ENCODE data around the gene CCDC60. TPM values are rescaled to one million over a fixed set of nuclear protein-coding genes. Genes with fewer than 3 reads are reported as not detected.

Gene CCDC60
- total RNA-seq, 4 donors from 2014 or later: 1.6 TPM; not detected in 3

- TF ChIP-seq CTCF (IDR thresholded peaks at IDR 0.05): no peak
- no peak for TF ChIP-seq POLR2A (IDR thresholded peaks at IDR 0.05)
- Histone ChIP-seq H3K36me3 (no peaks in the 10 kb centered on the region), H3K4me3 (no peak overlapping the region), H3K27ac (no peak overlapping the region), H3K4me1 (no peaks in the 10 kb centered on the region), H3K27me3 (no peaks in the 10 kb centered on the region), H3K9me3 (no peaks in the 10 kb centered on the region)
- no peak for DNase-seq
Measured at GRCh38 chr12:119547001-119547400, 212.5 kb downstream of the CCDC60 start.

GRCh38 chr12:119556854-119557253 is 222.3 kb downstream of the CCDC60 start:
- no peak for DNase-seq
- no peak for TF ChIP-seq CTCF (IDR thresholded peaks at IDR 0.05)
- no peak for TF ChIP-seq POLR2A (IDR thresholded peaks at IDR 0.05)

GRCh38 chr12:119565404-119565803 is 230.9 kb downstream of the CCDC60 start:
- Histone ChIP-seq H3K9me3 (no peaks in the 10 kb centered on the region), H3K4me1 (no peaks in the 10 kb centered on the region), H3K27ac (no peak overlapping the region), H3K4me3 (no peak overlapping the region), H3K36me3 (no peaks in the 10 kb centered on the region), H3K27me3 (no peaks in the 10 kb centered on the region)
- no peak for DNase-seq
- TF ChIP-seq POLR2A (IDR thresholded peaks at IDR 0.05): no peak
- no peak for TF ChIP-seq CTCF (IDR thresholded peaks at IDR 0.05)

More at GRCh38 chr12:119556854-119557253, 222.3 kb downstream of the CCDC60 start:
- Histone ChIP-seq H3K4me1 (no peaks in the 10 kb centered on the region), H3K36me3 (no peaks in the 10 kb centered on the region), H3K27ac (no peak overlapping the region), H3K9me3 (no peaks in the 10 kb centered on the region), H3K27me3 (no peaks in the 10 kb centered on the region), H3K4me3 (no peak overlapping the region)

- no peak for TF ChIP-seq POLR2A (IDR thresholded peaks at IDR 0.05)
- TF ChIP-seq CTCF (IDR thresholded peaks at IDR 0.05): no peak
- H3K36me3 ChIP-seq: no peaks in the 10 kb centered on the region
- DNase-seq: no peak
- H3K4me1 ChIP-seq: no peaks in the 10 kb centered on the region
- no peak overlapping the region for H3K4me3 ChIP-seq
- H3K27ac ChIP-seq: no peak overlapping the region
- no peaks in the 10 kb centered on the region for H3K9me3 ChIP-seq
- no peaks in the 10 kb centered on the region for H3K27me3 ChIP-seq
Measured at GRCh38 chr12:119570771-119571170, 236.2 kb downstream of the CCDC60 start.

- Histone ChIP-seq H3K27ac (no peak overlapping the region), H3K4me1 (no peaks in the 10 kb centered on the region), H3K9me3 (no peaks in the 10 kb centered on the region), H3K27me3 (no peaks in the 10 kb centered on the region), H3K36me3 (no peaks in the 10 kb centered on the region), H3K4me3 (no peak overlapping the region)
- TF ChIP-seq CTCF (IDR thresholded peaks at IDR 0.05): no peak
- no peak for TF ChIP-seq POLR2A (IDR thresholded peaks at IDR 0.05)
- no peak for DNase-seq
Measured at GRCh38 chr12:119573086-119573485, 238.6 kb downstream of the CCDC60 start.

- TF ChIP-seq CTCF (IDR thresholded peaks at IDR 0.05) (no peak), POLR2A (IDR thresholded peaks at IDR 0.05) (no peak)
- H3K27me3 ChIP-seq: no peaks in the 10 kb centered on the region
- H3K4me1 ChIP-seq: no peaks in the 10 kb centered on the region
- no peak overlapping the region for H3K4me3 ChIP-seq
- no peak for DNase-seq
- no peaks in the 10 kb centered on the region for H3K36me3 ChIP-seq
- no peaks in the 10 kb centered on the region for H3K9me3 ChIP-seq
- no peak overlapping the region for H3K27ac ChIP-seq
Measured at GRCh38 chr12:119574255-119574654, 239.7 kb downstream of the CCDC60 start.
